Measurements from ENCODE around the gene TMEM132C. TPM values are rescaled to one million over a fixed set of nuclear protein-coding genes. Genes with fewer than 3 reads are reported as not detected.

TMEM132C gene
- total RNA-seq, 1 donor from 2014 or later = 0.42 TPM

- H3K27me3 ChIP-seq (ENCODE audit: control insufficient read depth, insufficient read depth, low read length) = no peaks in the 10 kb centered on the region
- TF ChIP-seq CTCF (IDR thresholded peaks at IDR 0.05; ENCODE audit: insufficient read depth, low read length, poor library complexity, severe bottlenecking) = no peak
Observed at GRCh38 chr12:128402486-128403243, 135.7 kb downstream of the TMEM132C start.

GRCh38 chr12:128408669-128409068, 141.7 kb downstream of the TMEM132C start:
- DNase-seq (ENCODE audit: low read depth) = no peak
- Histone ChIP-seq H3K36me3 (ENCODE audit: control insufficient read depth, insufficient read depth, low read length) (no peaks in the 10 kb centered on the region), H3K27me3 (ENCODE audit: control insufficient read depth, insufficient read depth, low read length) (no peaks in the 10 kb centered on the region), H3K4me3 (ENCODE audit: low read depth, low read length) (no peak overlapping the region)
- TF ChIP-seq CTCF (IDR thresholded peaks at IDR 0.05; ENCODE audit: insufficient read depth, low read length, poor library complexity, severe bottlenecking) = no peak

More at GRCh38 chr12:128402486-128403243, 135.7 kb downstream of the TMEM132C start:
- no peak for DNase-seq (ENCODE audit: low read depth)
- Histone ChIP-seq H3K4me3 (ENCODE audit: low read depth, low read length) (no peak overlapping the region), H3K36me3 (ENCODE audit: control insufficient read depth, insufficient read depth, low read length) (no peaks in the 10 kb centered on the region)

DNA sequence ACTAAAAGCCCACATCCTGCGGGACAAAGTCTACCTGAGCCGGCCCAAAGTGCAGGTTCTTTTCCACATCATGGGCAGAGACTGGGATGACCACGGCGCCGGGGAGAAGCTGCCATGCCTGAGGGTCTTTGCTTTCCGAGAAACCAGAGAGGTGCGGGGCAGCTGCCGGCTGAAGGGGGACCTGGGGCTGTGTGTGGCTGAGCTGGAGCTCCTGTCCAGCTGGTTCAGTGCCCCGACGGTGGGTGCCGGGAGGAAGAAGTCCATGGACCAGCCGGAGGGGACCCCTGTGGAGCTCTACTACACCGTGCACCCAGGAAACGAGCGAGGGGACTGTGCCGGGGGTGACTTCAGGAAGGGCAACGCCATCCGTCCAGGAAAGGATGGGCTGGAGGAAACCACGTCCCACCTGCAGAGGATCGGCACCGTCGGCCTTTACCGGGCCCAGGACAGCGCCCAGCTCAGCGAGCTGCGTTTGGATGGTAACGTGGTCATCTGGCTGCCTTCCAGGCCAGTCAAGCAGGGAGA, 148.1 kb downstream of the TMEM132C start:
- Histone ChIP-seq H3K36me3 (ENCODE audit: control insufficient read depth, insufficient read depth, low read length) (no peaks in the 10 kb centered on the region), H3K4me3 (ENCODE audit: low read depth, low read length) (no peak overlapping the region), H3K27me3 (ENCODE audit: control insufficient read depth, insufficient read depth, low read length) (no peaks in the 10 kb centered on the region)
- no peak for TF ChIP-seq CTCF (IDR thresholded peaks at IDR 0.05; ENCODE audit: insufficient read depth, low read length, poor library complexity, severe bottlenecking)
- DNase-seq (ENCODE audit: low read depth) = no peak

- H3K4me3 ChIP-seq (ENCODE audit: low read depth, low read length) = no peak overlapping the region
- no peaks in the 10 kb centered on the region for H3K27me3 ChIP-seq (ENCODE audit: control insufficient read depth, insufficient read depth, low read length)
- TF ChIP-seq CTCF (IDR thresholded peaks at IDR 0.05; ENCODE audit: insufficient read depth, low read length, poor library complexity, severe bottlenecking) = no peak
- no peak for DNase-seq (ENCODE audit: low read depth)
- no peaks in the 10 kb centered on the region for H3K36me3 ChIP-seq (ENCODE audit: control insufficient read depth, insufficient read depth, low read length)
Observed at GRCh38 chr12:128418944-128419343, 152.0 kb downstream of the TMEM132C start.

DNA sequence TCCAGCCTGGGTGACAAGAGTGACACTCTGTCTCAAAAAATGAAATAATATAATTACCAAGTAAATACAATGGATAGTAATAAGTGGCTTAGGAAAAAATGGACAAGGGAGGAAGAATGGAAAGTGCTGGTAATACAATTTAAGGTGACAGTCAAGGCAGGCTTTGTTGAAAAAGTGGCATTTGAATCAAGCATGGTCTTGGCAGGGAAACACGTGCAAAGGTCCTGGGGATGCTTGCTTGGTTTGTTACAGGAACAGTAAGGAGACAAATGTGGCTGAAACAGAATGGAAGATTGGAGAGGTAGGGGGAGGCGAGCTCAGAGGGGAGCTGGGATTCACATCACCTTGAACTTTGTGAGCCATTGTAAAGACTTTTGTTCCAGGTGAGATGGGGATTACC, 153.2 kb downstream of the TMEM132C start:
- no peaks in the 10 kb centered on the region for H3K27me3 ChIP-seq (ENCODE audit: control insufficient read depth, insufficient read depth, low read length)
- no peak for TF ChIP-seq CTCF (IDR thresholded peaks at IDR 0.05; ENCODE audit: insufficient read depth, low read length, poor library complexity, severe bottlenecking)

More for the DNA sequence above, 153.2 kb downstream of the TMEM132C start:
- no peak overlapping the region for H3K4me3 ChIP-seq (ENCODE audit: low read depth, low read length)
- H3K36me3 ChIP-seq (ENCODE audit: control insufficient read depth, insufficient read depth, low read length) = no peaks in the 10 kb centered on the region
- no peak for DNase-seq (ENCODE audit: low read depth)
